ENCODE data around the gene KLF16.

GRCh38 chr19:1805401-1806183 is 57.8 kb downstream of the KLF16 start:
- TF ChIP-seq GATA3 (IDR thresholded peaks at IDR 0.05; ENCODE audit: low read depth, low read length) (no peak), GATA2 (IDR thresholded peaks at IDR 0.05; ENCODE audit: low read depth, low read length) (no peak)
